B cell (primary cell): ENCODE measurements around the gene DRAXIN.

Source experiments
- CTCF ChIP-seq: fragments of 200-600 bp; IDR thresholded peaks from one replicate; pipeline ENCODE4 v1.8.0; 2022; ENCODE audit warnings: antibody characterized with exemption, mild to moderate bottlenecking
- EZH2 ChIP-seq: IDR thresholded peaks from 2 replicates; pipeline ENCODE4 v1.6.1; 2012; ENCODE audit warnings: borderline replicate concordance, low read depth, mild to moderate bottlenecking, moderate library complexity, low read length; ENCODE audit not compliant: insufficient read depth, poor library complexity, severe bottlenecking

- TF ChIP-seq CTCF, result no peak
- no peak for TF ChIP-seq EZH2
Observed at GRCh38 chr1:11733306-11733705, 41.8 kb downstream of the DRAXIN start.
